Measurements from ENCODE around the gene HPN. TPM values are rescaled to one million over a fixed set of nuclear protein-coding genes. Genes with fewer than 3 reads are reported as not detected.

The HPN gene
- total and polyA plus RNA-seq, 2 of the 13 experiments (the other 11 are each of a cell fraction or from before 2014, with no cell fraction given): 46.7 to 261 TPM

GRCh38 chr19:35017507-35017906 lies 24.0 kb upstream of the HPN start:
- Histone ChIP-seq H3K9me3 (ENCODE audit: low read length) (no peaks in the 10 kb centered on the region), H3K79me2 (ENCODE audit: insufficient read depth, low read length) (no peaks in the 10 kb centered on the region), H3K27ac (ENCODE audit: extremely low read length, insufficient read depth, low read length) (no peak overlapping the region), H2AFZ (ENCODE audit: low read length) (no peak overlapping the region), H4K20me1 (ENCODE audit: insufficient read depth, low read length) (0 out of 2 replicates have a peak, but pooled peaks cover 14% of the 10 kb centered on the region), H3K27me3 (ENCODE audit: control insufficient read depth in 1 of 2, insufficient read depth in 2 of 2, low read length in 2 of 2) (no peaks in the 10 kb centered on the region), H3K4me2 (ENCODE audit: low read depth, low read length) (no peak overlapping the region), H3K4me1 (ENCODE audit: insufficient read depth, low read length) (0 out of 2 replicates have a peak, but pooled peaks cover 3% of the 10 kb centered on the region), H3K9ac (ENCODE audit: insufficient read depth, low read depth, low read length) (no peak overlapping the region), H3K36me3 (replicated peaks in 1 of 2; ENCODE audit: control insufficient read depth in 1 of 2, insufficient read depth in 2 of 2, low read length in 2 of 2) (peaks cover 32 to 77% of the 10 kb centered on the region in 2 experiments), H3K4me3 (replicated peaks in 1 of 3; ENCODE audit: insufficient read depth in 1 of 3, low read depth in 2 of 3, low read length in 3 of 3) (no peak overlapping the region)
- no TSS peak for BruUV-seq (replicated peaks)
- WGBS (ENCODE audit: low lambda C conversion rate): 98% methylated on average over 3 of the region's 3 CpGs
- ChIA-PET POLR2A (interaction anchor here (1.5 kb wide), 1 partner anchor 11 kb away, joined by 3 read pairs; no protein-coding TSS in a partner anchor), CTCF (ENCODE audit: low intra/inter-chr PET ratio, low total read pairs) (no interaction called here)
- ATAC-seq: no peak
- in situ Hi-C loops (cut with HindIII; ENCODE audit: extremely low pct_ligation_motif_present, low pct_unique_long_range_greater_than_20kb) (no loop called here), intact Hi-C loops (cut with micrococcal nuclease; ENCODE audit: unreplicated experiment) (no loop called here)
- no peak for FAIRE-seq
- DNase-seq (ENCODE audit: low spot score): no peak
- no peak for TF ChIP-seq FOXP1 (IDR thresholded peaks at IDR 0.05)
- TF ChIP-seq FOXP1 (CRISPR knock-in tag; IDR thresholded peaks at IDR 0.05): no peak
- no peak for TF ChIP-seq FOXO1 (CRISPR knock-in tag; IDR thresholded peaks at IDR 0.05)
- no peak for TF ChIP-seq DNMT3B (CRISPR knock-in tag; conservative IDR thresholded peaks at IDR 0.05)
- TF ChIP-seq ZNF496 (CRISPR knock-in tag; IDR thresholded peaks at IDR 0.05; ENCODE audit: insufficient replicate concordance): no peak
- TF ChIP-seq CEBPG (CRISPR knock-in tag; IDR thresholded peaks at IDR 0.05): no peak
- TF ChIP-seq CBX5 (CRISPR knock-in tag; IDR thresholded peaks at IDR 0.05; ENCODE audit: borderline replicate concordance): no peak
- TF ChIP-seq ZNF878 (CRISPR knock-in tag; IDR thresholded peaks at IDR 0.05): no peak
- no peak for TF ChIP-seq RAD21 (CRISPR knock-in tag; IDR thresholded peaks at IDR 0.05)
- no peak for TF ChIP-seq ZNF407 (CRISPR knock-in tag; IDR thresholded peaks at IDR 0.05; ENCODE audit: not compliant biosample characterization)
- TF ChIP-seq MNT (IDR thresholded peaks at IDR 0.05): no peak
- no peak for TF ChIP-seq TFE3 (CRISPR knock-in tag; IDR thresholded peaks at IDR 0.05)
- no peak for TF ChIP-seq ZEB1 (IDR thresholded peaks at IDR 0.05; ENCODE audit: insufficient replicate concordance, low read depth)
- no peak for TF ChIP-seq MLX (CRISPR knock-in tag; IDR thresholded peaks at IDR 0.05)
- no peak for TF ChIP-seq ZNF709 (CRISPR knock-in tag; IDR thresholded peaks at IDR 0.05)
